Testis (tissue), 3 donors: ENCODE measurements around the gene TFCP2L1. TPM values are rescaled to one million over a fixed set of nuclear protein-coding genes. Genes with fewer than 3 reads are reported as not detected.

Source experiments
- DNase-seq: peaks from one replicate; pipeline ENCODE4 v3.0.0-alpha.2; 2019
- H3K27ac ChIP-seq, 2 donors: fragments of 200-600 bp; sonication (generic); one replicate each; pipeline ENCODE4 v1.5.1; 2019
- H3K27me3 ChIP-seq: fragments of 200-600 bp; sonication (generic); one replicate; pipeline ENCODE4 v1.5.1; 2019
- H3K36me3 ChIP-seq: fragments of 200-600 bp; sonication (generic); one replicate; pipeline ENCODE4 v1.5.1; 2017; ENCODE audit warnings: low read depth; ENCODE audit errors: missing control alignments
- H3K4me1 ChIP-seq: fragments of 200-600 bp; sonication (generic); one replicate; pipeline ENCODE4 v1.5.1; 2019
- H3K4me3 ChIP-seq, 2 donors: fragments of 200-600 bp; sonication (generic); one replicate each; pipeline ENCODE4 v1.5.1; 2017 to 2019
- H3K9me3 ChIP-seq: fragments of 200-600 bp; sonication (generic); one replicate; pipeline ENCODE4 v1.5.1; 2017
- CTCF ChIP-seq, 3 experiments: fragments of 450-650 bp in 2 of 3; fragments of 200-600 bp in 1 of 3; sonication (generic) in 1 of 3; IDR thresholded peaks; one replicate each; pipeline ENCODE4 v1.5.1; 2016 to 2019; ENCODE audit warnings: antibody characterized with exemption in 3 of 3, mild to moderate bottlenecking in 2 of 3, moderate library complexity in 1 of 3
- POLR2A ChIP-seq: fragments of 450-650 bp; IDR thresholded peaks from one replicate; pipeline ENCODE4 v1.6.1; 2017; ENCODE audit warnings: antibody characterized with exemption, mild to moderate bottlenecking, moderate library complexity
- WGBS, 2 donors: methylation state at CpG; one replicate each; pipeline ENCODE4 v1.1.5; 2018; 5-methylcytosine and 5-hydroxymethylcytosine counted together
- intact Hi-C: fragments of 100-400 bp; cut with DNase I; formaldehyde crosslinking; loops from one replicate; pipeline ENCODE4 v1.15.1; 2023; ENCODE audit warnings: low total_unique reads
- polyA plus RNA-seq: library from polyadenylated mRNA; stranded (reverse); fragments of 350-450 nt; fragmentation: Illumina TruSeq; extraction: RNeasy Lipid Tissue Mini Kit (QIAGEN cat#74804); gene quantifications from one replicate; pipeline ENCODE4 v1.2.3, GENCODE V29; 2014; ENCODE audit warnings: low read depth, low replicate concordance; ENCODE audit not compliant: insufficient read depth
- total RNA-seq, 2 donors: library from RNA; depleted of rRNA; stranded (reverse); fragments of >200 nt; gene quantifications; one replicate each; pipeline ENCODE4 v1.2.3, GENCODE V29; 2016

TFCP2L1 gene
- total and polyA plus RNA-seq, 3 donors from 2014 or later = 2.5 to 5.1 (median 3.1) TPM

GRCh38 chr2:121191191-121192170 is 93.5 kb downstream of the TFCP2L1 start:
- no peaks in the 10 kb centered on the region for H3K27me3 ChIP-seq
- H3K27ac ChIP-seq = no peak overlapping the region
- TF ChIP-seq CTCF (IDR thresholded peaks at IDR 0.05) (no peak), POLR2A (no peak)
- no peak overlapping the region for H3K4me3 ChIP-seq
- H3K4me1 ChIP-seq = no peaks in the 10 kb centered on the region
- H3K9me3 ChIP-seq = no peaks in the 10 kb centered on the region
- no peak for DNase-seq
- no peaks in the 10 kb centered on the region for H3K36me3 ChIP-seq
- 87 to 88% methylated on average over 23 to 24 of the region's 25 CpGs for WGBS, 2 donors
- intact Hi-C loops = no loop called here

DNA sequence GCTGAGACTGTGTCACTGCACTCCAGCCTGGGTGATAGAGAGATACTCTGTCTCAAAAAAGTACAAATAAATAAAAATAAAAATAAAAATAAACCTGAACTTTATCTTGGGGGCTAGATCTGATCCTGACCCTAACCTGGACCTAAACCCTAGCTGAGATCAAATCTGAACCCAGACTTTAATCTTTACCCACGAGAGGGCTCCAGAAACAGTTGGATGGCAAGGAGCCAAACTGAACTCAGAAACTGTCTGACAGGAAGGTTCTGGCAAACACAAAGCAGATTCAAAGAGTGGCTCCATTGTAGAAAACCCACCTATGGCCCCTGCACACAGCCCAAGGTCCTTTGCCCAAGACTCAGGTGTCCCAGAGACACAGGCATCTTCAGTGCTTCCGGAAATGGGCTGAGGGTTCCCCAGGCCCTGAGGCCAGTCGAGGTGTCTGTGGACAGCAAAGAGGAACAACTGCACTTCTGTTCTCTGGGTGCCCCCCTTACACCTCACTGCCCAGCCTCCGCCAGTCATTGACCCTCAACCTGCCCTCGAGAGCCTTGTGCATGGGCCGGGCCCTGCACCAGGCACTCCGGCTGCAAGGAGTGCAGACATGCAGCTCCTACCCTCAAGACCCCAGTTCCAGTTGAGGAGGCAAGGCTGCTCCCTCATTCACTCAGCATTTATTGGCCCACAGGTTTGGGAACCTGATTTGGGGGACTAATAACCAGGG is 95.2 kb downstream of the TFCP2L1 start:
- no peaks in the 10 kb centered on the region for H3K9me3 ChIP-seq
- H3K27me3 ChIP-seq = no peaks in the 10 kb centered on the region
- H3K27ac ChIP-seq = no peak overlapping the region
- no peak for DNase-seq
- H3K4me3 ChIP-seq = no peak overlapping the region
- WGBS, 2 donors = 70 to 74% methylated on average over 3 to 7 of the region's 7 CpGs
- no peaks in the 10 kb centered on the region for H3K4me1 ChIP-seq
- TF ChIP-seq POLR2A = no peak
- intact Hi-C loops = no loop called here
- no peaks in the 10 kb centered on the region for H3K36me3 ChIP-seq

DNA sequence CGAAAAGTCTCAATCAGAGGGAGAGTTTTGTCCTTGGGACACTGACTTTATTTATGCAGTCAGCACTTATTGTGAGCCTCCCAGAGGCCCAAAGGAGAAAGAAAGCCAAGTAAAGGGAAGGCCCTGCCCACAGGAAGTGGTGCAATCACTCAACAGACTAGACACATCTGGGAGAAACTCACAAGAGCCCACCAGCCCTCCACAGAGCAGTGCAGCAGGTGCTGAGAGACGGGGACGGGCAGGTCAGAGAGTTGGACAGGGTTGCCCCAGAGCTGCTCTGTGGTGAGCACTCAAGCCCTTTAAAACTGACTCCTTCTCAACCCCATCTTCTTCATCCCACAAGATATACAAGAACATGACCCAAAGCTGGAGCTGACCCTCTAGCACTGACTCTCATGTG is 96.0 kb downstream of the TFCP2L1 start:
- no peaks in the 10 kb centered on the region for H3K27me3 ChIP-seq
- no peak for DNase-seq
- no peak for TF ChIP-seq CTCF (IDR thresholded peaks at IDR 0.05)
- TF ChIP-seq POLR2A = no peak
- no peak overlapping the region for H3K27ac ChIP-seq
- intact Hi-C loops = no loop called here
- no peaks in the 10 kb centered on the region for H3K9me3 ChIP-seq
- no peaks in the 10 kb centered on the region for H3K4me1 ChIP-seq
- no peak overlapping the region for H3K4me3 ChIP-seq
- H3K36me3 ChIP-seq = no peaks in the 10 kb centered on the region
- 77 to 94% methylated on average over 3 of the region's 3 CpGs for WGBS, 2 donors

GRCh38 chr2:121187982-121188411 is 97.0 kb downstream of the TFCP2L1 start:
- 39 to 58% methylated on average over 3 to 6 of the region's 6 CpGs for WGBS, 2 donors
- H3K4me3 ChIP-seq = no peak overlapping the region
- intact Hi-C loops = no loop called here
- TF ChIP-seq CTCF (IDR thresholded peaks at IDR 0.05) = no peak
- no peak for TF ChIP-seq POLR2A
- H3K4me1 ChIP-seq = no peaks in the 10 kb centered on the region
- no peaks in the 10 kb centered on the region for H3K9me3 ChIP-seq
- no peak overlapping the region for H3K27ac ChIP-seq
- no peak for DNase-seq
- H3K36me3 ChIP-seq = no peaks in the 10 kb centered on the region
- no peaks in the 10 kb centered on the region for H3K27me3 ChIP-seq

GRCh38 chr2:121187351-121187981 is 97.5 kb downstream of the TFCP2L1 start:
- Histone ChIP-seq H3K36me3 (no peaks in the 10 kb centered on the region), H3K4me3 (no peak overlapping the region), H3K4me1 (no peaks in the 10 kb centered on the region), H3K9me3 (no peaks in the 10 kb centered on the region), H3K27ac (no peak overlapping the region), H3K27me3 (no peaks in the 10 kb centered on the region)
- 90 to 91% methylated on average over 9 to 19 of the region's 19 CpGs for WGBS, 2 donors
- DNase-seq = no peak
- TF ChIP-seq POLR2A (no peak), CTCF (IDR thresholded peaks at IDR 0.05) (no peak)
- intact Hi-C loops = no loop called here
